ENCODE measurements around the gene MYL6. TPM values are rescaled to one million over a fixed set of nuclear protein-coding genes. Genes with fewer than 3 reads are reported as not detected.

Gene MYL6
- total and polyA plus RNA-seq, 9 of the 15 experiments (the other 6 are each of a cell fraction or from before 2014, with no cell fraction given): 557 to 1,664 (median 958) TPM

DNA sequence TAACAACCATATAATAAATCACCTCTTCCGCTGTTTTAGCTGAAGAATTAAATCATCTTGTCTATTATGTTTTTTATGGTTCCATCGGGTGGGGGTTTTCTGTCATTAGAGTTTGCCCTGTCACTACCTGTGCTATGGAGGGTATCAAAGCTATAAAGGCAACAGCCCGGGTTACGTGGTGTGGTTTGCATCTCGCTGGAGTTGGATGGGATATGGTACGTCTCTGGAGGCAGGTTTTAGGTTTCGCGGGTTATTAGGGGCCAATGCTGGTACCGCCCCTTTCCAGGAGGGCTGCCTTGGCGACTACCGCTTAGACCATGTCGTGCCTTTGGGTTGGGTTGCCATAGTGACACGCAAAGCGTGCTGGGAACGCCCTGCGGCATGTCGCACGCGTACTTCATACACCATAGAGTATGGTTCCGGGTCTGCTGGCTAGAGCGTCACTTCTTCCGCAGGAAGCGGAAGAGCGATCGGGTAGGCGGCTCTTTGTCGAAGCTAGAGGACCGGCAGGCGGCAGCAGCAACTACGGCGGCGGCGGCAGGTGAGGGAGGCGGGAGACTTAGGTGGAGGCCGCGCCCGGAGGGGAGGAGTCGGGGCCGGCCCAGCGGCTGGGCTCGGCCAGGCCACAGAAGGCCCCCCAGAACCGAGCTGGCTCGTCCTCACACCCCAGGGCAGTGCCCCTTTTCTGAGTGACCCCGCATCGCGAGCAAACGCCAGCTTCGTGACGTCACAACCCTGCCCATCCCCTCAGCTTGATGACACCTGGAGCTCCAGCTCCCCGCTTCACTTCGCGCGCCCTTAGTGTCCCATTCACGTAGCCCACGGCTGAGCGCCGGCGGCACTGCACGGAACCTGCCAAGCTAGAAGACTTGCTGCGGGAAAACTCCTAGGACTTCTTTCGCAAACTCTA is 40.1 kb upstream of the MYL6 start, which contains the start of gene ZC3H10 (continued):
- TF ChIP-seq HNRNPL (IDR thresholded peaks at IDR 0.05; ENCODE audit: low read depth, low read length) (0 out of 2 replicates have a peak, but pooled peaks have one; percentile 39), CBFA2T2 (conservative IDR thresholded peaks at IDR 0.05) (no peak), ZNF384 (IDR thresholded peaks at IDR 0.05; ENCODE audit: low read depth, low read length) (peak; percentile 10; the same call in 1 of the 2 replicates), NFRKB (IDR thresholded peaks at IDR 0.05; ENCODE audit: low read depth) (0 out of 2 replicates have a peak, but pooled peaks have one; percentile 18), ZNF217 (CRISPR knock-in tag; IDR thresholded peaks at IDR 0.05) (no peak), ESRRB (CRISPR knock-in tag; IDR thresholded peaks at IDR 0.05; ENCODE audit: borderline replicate concordance) (no peak), FOXJ3 (CRISPR knock-in tag; IDR thresholded peaks at IDR 0.05) (no peak), PYGO2 (tag; IDR thresholded peaks at IDR 0.05) (no peak), RBM39 (optimal IDR thresholded peaks at IDR 0.05; ENCODE audit: low read depth, low read length) (no peak), CBX8 (IDR thresholded peaks at IDR 0.05; ENCODE audit: borderline replicate concordance, extremely low read depth, low read depth, low read length, poor library complexity, severe bottlenecking) (no peak), HDAC3 (IDR thresholded peaks at IDR 0.05; ENCODE audit: borderline replicate concordance, partially characterized antibody) (peak; percentile 64), GTF2A2 (tag; IDR thresholded peaks at IDR 0.05) (no peak), KHSRP (IDR thresholded peaks at IDR 0.05) (peak; percentile 84)
- TF ChIP-seq, protein P1, sequence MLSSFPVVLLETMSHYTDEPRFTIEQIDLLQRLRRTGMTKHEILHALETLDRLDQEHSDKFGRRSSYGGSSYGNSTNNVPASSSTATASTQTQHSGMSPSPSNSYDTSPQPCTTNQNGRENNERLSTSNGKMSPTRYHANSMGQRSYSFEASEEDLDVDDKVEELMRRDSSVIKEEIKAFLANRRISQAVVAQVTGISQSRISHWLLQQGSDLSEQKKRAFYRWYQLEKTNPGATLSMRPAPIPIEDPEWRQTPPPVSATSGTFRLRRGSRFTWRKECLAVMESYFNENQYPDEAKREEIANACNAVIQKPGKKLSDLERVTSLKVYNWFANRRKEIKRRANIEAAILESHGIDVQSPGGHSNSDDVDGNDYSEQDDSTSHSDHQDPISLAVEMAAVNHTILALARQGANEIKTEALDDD (IDR thresholded peaks at IDR 0.05): 0 out of 2 replicates have a peak, but pooled peaks have one; percentile 6
- TF ChIP-seq, protein P2, sequence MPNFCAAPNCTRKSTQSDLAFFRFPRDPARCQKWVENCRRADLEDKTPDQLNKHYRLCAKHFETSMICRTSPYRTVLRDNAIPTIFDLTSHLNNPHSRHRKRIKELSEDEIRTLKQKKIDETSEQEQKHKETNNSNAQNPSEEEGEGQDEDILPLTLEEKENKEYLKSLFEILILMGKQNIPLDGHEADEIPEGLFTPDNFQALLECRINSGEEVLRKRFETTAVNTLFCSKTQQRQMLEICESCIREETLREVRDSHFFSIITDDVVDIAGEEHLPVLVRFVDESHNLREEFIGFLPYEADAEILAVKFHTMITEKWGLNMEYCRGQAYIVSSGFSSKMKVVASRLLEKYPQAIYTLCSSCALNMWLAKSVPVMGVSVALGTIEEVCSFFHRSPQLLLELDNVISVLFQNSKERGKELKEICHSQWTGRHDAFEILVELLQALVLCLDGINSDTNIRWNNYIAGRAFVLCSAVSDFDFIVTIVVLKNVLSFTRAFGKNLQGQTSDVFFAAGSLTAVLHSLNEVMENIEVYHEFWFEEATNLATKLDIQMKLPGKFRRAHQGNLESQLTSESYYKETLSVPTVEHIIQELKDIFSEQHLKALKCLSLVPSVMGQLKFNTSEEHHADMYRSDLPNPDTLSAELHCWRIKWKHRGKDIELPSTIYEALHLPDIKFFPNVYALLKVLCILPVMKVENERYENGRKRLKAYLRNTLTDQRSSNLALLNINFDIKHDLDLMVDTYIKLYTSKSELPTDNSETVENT (CRISPR knock-in tag; IDR thresholded peaks at IDR 0.05): peak; percentile 82
- TF ChIP-seq, protein P3, sequence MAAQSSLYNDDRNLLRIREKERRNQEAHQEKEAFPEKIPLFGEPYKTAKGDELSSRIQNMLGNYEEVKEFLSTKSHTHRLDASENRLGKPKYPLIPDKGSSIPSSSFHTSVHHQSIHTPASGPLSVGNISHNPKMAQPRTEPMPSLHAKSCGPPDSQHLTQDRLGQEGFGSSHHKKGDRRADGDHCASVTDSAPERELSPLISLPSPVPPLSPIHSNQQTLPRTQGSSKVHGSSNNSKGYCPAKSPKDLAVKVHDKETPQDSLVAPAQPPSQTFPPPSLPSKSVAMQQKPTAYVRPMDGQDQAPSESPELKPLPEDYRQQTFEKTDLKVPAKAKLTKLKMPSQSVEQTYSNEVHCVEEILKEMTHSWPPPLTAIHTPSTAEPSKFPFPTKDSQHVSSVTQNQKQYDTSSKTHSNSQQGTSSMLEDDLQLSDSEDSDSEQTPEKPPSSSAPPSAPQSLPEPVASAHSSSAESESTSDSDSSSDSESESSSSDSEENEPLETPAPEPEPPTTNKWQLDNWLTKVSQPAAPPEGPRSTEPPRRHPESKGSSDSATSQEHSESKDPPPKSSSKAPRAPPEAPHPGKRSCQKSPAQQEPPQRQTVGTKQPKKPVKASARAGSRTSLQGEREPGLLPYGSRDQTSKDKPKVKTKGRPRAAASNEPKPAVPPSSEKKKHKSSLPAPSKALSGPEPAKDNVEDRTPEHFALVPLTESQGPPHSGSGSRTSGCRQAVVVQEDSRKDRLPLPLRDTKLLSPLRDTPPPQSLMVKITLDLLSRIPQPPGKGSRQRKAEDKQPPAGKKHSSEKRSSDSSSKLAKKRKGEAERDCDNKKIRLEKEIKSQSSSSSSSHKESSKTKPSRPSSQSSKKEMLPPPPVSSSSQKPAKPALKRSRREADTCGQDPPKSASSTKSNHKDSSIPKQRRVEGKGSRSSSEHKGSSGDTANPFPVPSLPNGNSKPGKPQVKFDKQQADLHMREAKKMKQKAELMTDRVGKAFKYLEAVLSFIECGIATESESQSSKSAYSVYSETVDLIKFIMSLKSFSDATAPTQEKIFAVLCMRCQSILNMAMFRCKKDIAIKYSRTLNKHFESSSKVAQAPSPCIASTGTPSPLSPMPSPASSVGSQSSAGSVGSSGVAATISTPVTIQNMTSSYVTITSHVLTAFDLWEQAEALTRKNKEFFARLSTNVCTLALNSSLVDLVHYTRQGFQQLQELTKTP (IDR thresholded peaks at IDR 0.05; ENCODE audit: low read depth in 1 of 2, partially characterized antibody in 2 of 2): peak in 1 of 2 experiments; percentile 32
- TF ChIP-seq, protein P4, sequence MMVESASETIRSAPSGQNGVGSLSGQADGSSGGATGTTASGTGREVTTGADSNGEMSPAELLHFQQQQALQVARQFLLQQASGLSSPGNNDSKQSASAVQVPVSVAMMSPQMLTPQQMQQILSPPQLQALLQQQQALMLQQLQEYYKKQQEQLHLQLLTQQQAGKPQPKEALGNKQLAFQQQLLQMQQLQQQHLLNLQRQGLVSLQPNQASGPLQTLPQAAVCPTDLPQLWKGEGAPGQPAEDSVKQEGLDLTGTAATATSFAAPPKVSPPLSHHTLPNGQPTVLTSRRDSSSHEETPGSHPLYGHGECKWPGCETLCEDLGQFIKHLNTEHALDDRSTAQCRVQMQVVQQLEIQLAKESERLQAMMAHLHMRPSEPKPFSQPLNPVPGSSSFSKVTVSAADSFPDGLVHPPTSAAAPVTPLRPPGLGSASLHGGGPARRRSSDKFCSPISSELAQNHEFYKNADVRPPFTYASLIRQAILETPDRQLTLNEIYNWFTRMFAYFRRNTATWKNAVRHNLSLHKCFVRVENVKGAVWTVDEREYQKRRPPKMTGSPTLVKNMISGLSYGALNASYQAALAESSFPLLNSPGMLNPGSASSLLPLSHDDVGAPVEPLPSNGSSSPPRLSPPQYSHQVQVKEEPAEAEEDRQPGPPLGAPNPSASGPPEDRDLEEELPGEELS (CRISPR knock-in tag; IDR thresholded peaks at IDR 0.05; ENCODE audit: borderline replicate concordance): no peak

Data from K562 (cell line).